WTC11 (cell line): ENCODE results near the gene ATF7. TPM values are rescaled to one million over a fixed set of nuclear protein-coding genes. Genes with fewer than 3 reads are reported as not detected.

ENCODE experiments used
- ATAC-seq: fragments of 200-7000 bp; cut with Tn5 transposase; 2 replicates; pipeline ENCODE4 v1.10.0; 2021; ENCODE audit warnings: mild to moderate bottlenecking, moderate library complexity
- CTCF ChIA-PET: fragments of 300-600 bp; sonication (Branson Sonifier 250); formaldehyde crosslinking; loops from one replicate; lab custom pipeline; 2021; ENCODE audit warnings: antibody characterized with exemption; lab: Charles Lee
- POLR2A ChIA-PET: fragments of 350-600 bp; sonication (Branson Sonifier 250); formaldehyde crosslinking; loops from one replicate; lab custom pipeline; 2021; ENCODE audit warnings: antibody characterized with exemption; lab: Charles Lee
- DNase-seq: peaks from one replicate; pipeline ENCODE4 v3.0.0; 2021; ENCODE audit warnings: low spot score
- H3K27ac Mint-ChIP-seq: 2 replicates; pipeline ENCODE4 v1.8.0; 2021; ENCODE audit warnings: mixed read lengths
- H3K27me3 Mint-ChIP-seq: 2 replicates; pipeline ENCODE4 v1.8.0; 2021; ENCODE audit warnings: low read depth, mild to moderate bottlenecking, moderate library complexity, mixed read lengths
- H3K36me3 Mint-ChIP-seq: 2 replicates; pipeline ENCODE4 v1.8.0; 2021; ENCODE audit warnings: mixed read lengths
- H3K4me1 Mint-ChIP-seq: 2 replicates; pipeline ENCODE4 v1.8.0; 2022; ENCODE audit warnings: mixed read lengths
- H3K4me3 Mint-ChIP-seq: 2 replicates; pipeline ENCODE4 v1.8.0; 2021; ENCODE audit warnings: mild to moderate bottlenecking, moderate library complexity, mixed read lengths
- H3K9me3 Mint-ChIP-seq: 2 replicates; pipeline ENCODE4 v1.8.0; 2021; ENCODE audit warnings: mixed read lengths
- AR ChIP-seq: fragments of 250-450 bp; sonication (Bioruptor Pico); IDR thresholded peaks from 2 replicates; pipeline ENCODE4 v1.9.0; 2021; ENCODE audit warnings: mild to moderate bottlenecking
- CBFB ChIP-seq: sonication (generic); formaldehyde crosslinking; IDR thresholded peaks from 2 replicates; pipeline ENCODE4 v1.8.1; 2022; ENCODE audit warnings: mild to moderate bottlenecking, low read depth, missing genetic modification reagents
- CREM ChIP-seq: sonication (generic); formaldehyde crosslinking; IDR thresholded peaks from 2 replicates; pipeline ENCODE4 v1.8.1; 2022; ENCODE audit warnings: mild to moderate bottlenecking, missing genetic modification reagents, moderate library complexity
- GRHL2 ChIP-seq: fragments of 250-450 bp; sonication (Bioruptor Pico); IDR thresholded peaks from 2 replicates; pipeline ENCODE4 v1.8.0; 2022; ENCODE audit warnings: mild to moderate bottlenecking, moderate library complexity; ENCODE audit not compliant: insufficient replicate concordance, severe bottlenecking
- JAZF1 ChIP-seq: fragments of 250-450 bp; sonication (Bioruptor Pico); IDR thresholded peaks from 2 replicates; pipeline ENCODE4 v1.9.0; 2021; ENCODE audit warnings: moderate library complexity, mild to moderate bottlenecking, inconsistent platforms
- NFYB ChIP-seq: sonication (generic); formaldehyde crosslinking; conservative IDR thresholded peaks from 2 replicates; pipeline ENCODE4 v1.8.0; 2022; ENCODE audit warnings: low read depth, missing genetic modification reagents
- PRRX2 ChIP-seq: fragments of 250-450 bp; sonication (Bioruptor Pico); IDR thresholded peaks from 2 replicates; pipeline ENCODE4 v1.8.0; 2021; ENCODE audit warnings: mild to moderate bottlenecking
- TEAD1 ChIP-seq: sonication (generic); formaldehyde crosslinking; IDR thresholded peaks from 2 replicates; pipeline ENCODE4 v1.8.0; 2022; ENCODE audit warnings: mild to moderate bottlenecking, missing genetic modification reagents
- ZBTB43 ChIP-seq: sonication (generic); formaldehyde crosslinking; IDR thresholded peaks from 2 replicates; pipeline ENCODE4 v1.8.1; 2023; ENCODE audit warnings: mild to moderate bottlenecking, missing genetic modification reagents
- ZNF219 ChIP-seq: sonication (generic); formaldehyde crosslinking; IDR thresholded peaks from 2 replicates; pipeline ENCODE4 v1.8.0; 2023; ENCODE audit warnings: missing genetic modification reagents, mild to moderate bottlenecking, borderline replicate concordance
- ZNF263 ChIP-seq: sonication (generic); formaldehyde crosslinking; IDR thresholded peaks from 2 replicates; pipeline ENCODE4 v1.8.1; 2022; ENCODE audit warnings: low read depth, mild to moderate bottlenecking, moderate library complexity, missing genetic modification reagents
- ZNF317 ChIP-seq: sonication (generic); formaldehyde crosslinking; IDR thresholded peaks from 2 replicates; pipeline ENCODE4 v1.8.1; 2023; ENCODE audit warnings: low read depth, mild to moderate bottlenecking, moderate library complexity, missing genetic modification reagents, borderline replicate concordance
- ZNF532 ChIP-seq: fragments of 250-450 bp; sonication (Bioruptor Pico); IDR thresholded peaks from 2 replicates; pipeline ENCODE4 v1.9.0; 2021; ENCODE audit warnings: mild to moderate bottlenecking, borderline replicate concordance
- total RNA-seq: library from RNA; stranded (reverse); gene quantifications from 3 replicates; pipeline ENCODE4 v1.2.3, GENCODE V29; 2021
- TF ChIP-seq, protein P1 (sequence below): fragments of 250-450 bp; sonication (Bioruptor Pico); IDR thresholded peaks from 2 replicates; pipeline ENCODE4 v1.9.0; 2021; ENCODE audit warnings: moderate library complexity, mild to moderate bottlenecking, inconsistent platforms, borderline replicate concordance
- TF ChIP-seq, protein P2 (sequence below): sonication (generic); formaldehyde crosslinking; IDR thresholded peaks from 2 replicates; pipeline ENCODE4 v1.8.1; 2023; ENCODE audit warnings: mild to moderate bottlenecking, missing genetic modification reagents, moderate library complexity
- TF ChIP-seq, protein P3 (sequence below): sonication (generic); formaldehyde crosslinking; IDR thresholded peaks from 2 replicates; pipeline ENCODE4 v1.8.1; 2022; ENCODE audit warnings: mild to moderate bottlenecking, moderate library complexity, missing genetic modification reagents
- TF ChIP-seq, protein P4 (sequence below): fragments of 250-450 bp; sonication (Bioruptor Pico); conservative IDR thresholded peaks from 2 replicates; pipeline ENCODE4 v1.9.0; 2021; ENCODE audit warnings: mild to moderate bottlenecking

Gene ATF7
- total RNA-seq, 1 experiment from 2014 or later: 16.3 TPM

- H3K4me3 Mint-ChIP-seq: no peak overlapping the region
- H3K9me3 Mint-ChIP-seq: peaks cover 17% of the 10 kb centered on the region
- CTCF ChIA-PET: interaction anchor here (1.4 to 1.8 kb wide), 3 partner anchors 10 to 96 kb away, joined by 3 to 7 read pairs (median 4); partner anchors contain the start of gene ATP5MC2
- TF ChIP-seq ZNF532 (CRISPR knock-in tag): no peak
- no peak for TF ChIP-seq TEAD1
- TF ChIP-seq, protein P1, sequence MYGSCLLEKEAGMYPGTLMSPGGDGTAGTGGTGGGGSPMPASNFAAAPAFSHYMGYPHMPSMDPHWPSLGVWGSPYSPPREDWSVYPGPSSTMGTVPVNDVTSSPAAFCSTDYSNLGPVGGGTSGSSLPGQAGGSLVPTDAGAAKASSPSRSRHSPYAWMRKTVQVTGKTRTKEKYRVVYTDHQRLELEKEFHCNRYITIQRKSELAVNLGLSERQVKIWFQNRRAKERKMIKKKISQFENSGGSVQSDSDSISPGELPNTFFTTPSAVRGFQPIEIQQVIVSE (CRISPR knock-in tag): no peak
- TF ChIP-seq GRHL2 (CRISPR knock-in tag): no peak
- TF ChIP-seq, protein P2, sequence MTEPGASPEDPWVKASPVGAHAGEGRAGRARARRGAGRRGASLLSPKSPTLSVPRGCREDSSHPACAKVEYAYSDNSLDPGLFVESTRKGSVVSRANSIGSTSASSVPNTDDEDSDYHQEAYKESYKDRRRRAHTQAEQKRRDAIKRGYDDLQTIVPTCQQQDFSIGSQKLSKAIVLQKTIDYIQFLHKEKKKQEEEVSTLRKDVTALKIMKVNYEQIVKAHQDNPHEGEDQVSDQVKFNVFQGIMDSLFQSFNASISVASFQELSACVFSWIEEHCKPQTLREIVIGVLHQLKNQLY (CRISPR knock-in tag): no peak
- TF ChIP-seq, protein P3, sequence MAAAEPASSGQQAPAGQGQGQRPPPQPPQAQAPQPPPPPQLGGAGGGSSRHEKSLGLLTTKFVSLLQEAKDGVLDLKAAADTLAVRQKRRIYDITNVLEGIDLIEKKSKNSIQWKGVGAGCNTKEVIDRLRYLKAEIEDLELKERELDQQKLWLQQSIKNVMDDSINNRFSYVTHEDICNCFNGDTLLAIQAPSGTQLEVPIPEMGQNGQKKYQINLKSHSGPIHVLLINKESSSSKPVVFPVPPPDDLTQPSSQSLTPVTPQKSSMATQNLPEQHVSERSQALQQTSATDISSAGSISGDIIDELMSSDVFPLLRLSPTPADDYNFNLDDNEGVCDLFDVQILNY (CRISPR knock-in tag): no peak
- TF ChIP-seq NFYB (CRISPR knock-in tag): no peak
- no peak for TF ChIP-seq ZNF317 (CRISPR knock-in tag)
- no peak for TF ChIP-seq PRRX2 (CRISPR knock-in tag)
- TF ChIP-seq CREM (CRISPR knock-in tag): no peak
- TF ChIP-seq AR (CRISPR knock-in tag): no peak
- TF ChIP-seq CBFB (CRISPR knock-in tag): no peak
- H3K36me3 Mint-ChIP-seq: peaks cover 11% of the 10 kb centered on the region
- DNase-seq (no peak), ATAC-seq (no peak)
- no peaks in the 10 kb centered on the region for H3K27me3 Mint-ChIP-seq
- POLR2A ChIA-PET: interaction anchor here (0.7 kb wide), 1 partner anchor 79 kb away, joined by 5 read pairs; the partner anchor contains the start of gene TARBP2
- peak overlapping the region; percentile 51; the same call in 1 of the 2 replicates for H3K27ac Mint-ChIP-seq
- peaks cover 3% of the 10 kb centered on the region; the same call in 1 of the 2 replicates for H3K4me1 Mint-ChIP-seq
These were observed 46.6 kb downstream of the ATF7 start for GRCh38 chr12:53579545-53579955.

- ChIA-PET POLR2A (interaction anchor here (0.6 to 0.7 kb wide), 2 partner anchors 29 to 78 kb away, joined by 5 read pairs; partner anchors contain the start of gene TARBP2), CTCF (interaction anchor here (0.7 to 1.5 kb wide), 8 partner anchors 10 to 157 kb away, joined by 3 to 7 read pairs (median 3); no protein-coding TSS in a partner anchor)
- H3K9me3 Mint-ChIP-seq: peaks cover 10% of the 10 kb centered on the region
- DNase-seq (no peak), ATAC-seq (peak; percentile 48; the same call in 1 of the 2 replicates)
- H3K36me3 Mint-ChIP-seq: peaks cover 4% of the 10 kb centered on the region
- peaks cover 3% of the 10 kb centered on the region; the same call in 1 of the 2 replicates for H3K4me1 Mint-ChIP-seq
- no peaks in the 10 kb centered on the region for H3K27me3 Mint-ChIP-seq
- H3K27ac Mint-ChIP-seq: peak overlapping the region; percentile 9; the same call in 1 of the 2 replicates
- H3K4me3 Mint-ChIP-seq: no peak overlapping the region
- TF ChIP-seq JAZF1 (CRISPR knock-in tag): no peak
- TF ChIP-seq, protein P4, sequence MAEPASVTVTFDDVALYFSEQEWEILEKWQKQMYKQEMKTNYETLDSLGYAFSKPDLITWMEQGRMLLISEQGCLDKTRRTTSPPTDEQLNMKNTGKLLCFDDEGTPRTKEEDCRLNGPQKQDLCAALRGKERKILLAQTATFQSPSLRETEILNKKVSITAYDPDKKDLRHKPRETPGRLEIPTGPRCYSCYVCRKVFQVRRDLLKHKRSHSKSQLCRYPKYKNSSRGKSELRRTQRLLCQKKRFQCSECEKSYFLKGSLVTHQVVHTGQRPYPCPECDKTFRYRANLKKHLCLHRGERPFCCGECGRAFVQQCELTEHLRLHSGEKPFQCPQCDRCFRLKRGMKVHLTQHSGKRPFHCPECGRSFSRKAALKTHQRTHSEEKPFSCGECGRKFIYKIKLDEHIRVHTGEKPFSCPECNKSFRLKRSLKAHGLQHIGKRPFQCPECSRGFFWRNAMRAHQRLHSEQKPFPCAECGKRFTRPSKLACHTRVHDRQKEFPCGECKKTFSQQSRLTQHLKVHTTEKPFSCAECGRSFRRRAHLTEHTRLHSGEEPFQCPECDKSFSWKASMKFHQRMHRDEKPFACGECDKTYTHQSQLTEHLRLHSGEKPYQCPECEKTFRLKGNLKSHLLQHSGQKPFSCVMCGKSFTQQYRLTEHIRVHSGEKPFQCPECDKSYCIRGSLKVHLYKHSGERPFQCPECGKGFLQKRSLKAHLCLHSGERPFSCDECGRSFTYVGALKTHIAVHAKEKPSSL (CRISPR knock-in tag): no peak
- TF ChIP-seq ZNF263: no peak
- TF ChIP-seq ZBTB43 (CRISPR knock-in tag): no peak
- no peak for TF ChIP-seq ZNF219 (CRISPR knock-in tag)
- no peak for TF ChIP-seq AR (CRISPR knock-in tag)
- no peak for TF ChIP-seq NFYB (CRISPR knock-in tag)
These were observed 47.4 kb downstream of the ATF7 start for GRCh38 chr12:53578783-53579182.
